ENCODE measurements around the gene AVPR2. TPM values are rescaled to one million over a fixed set of nuclear protein-coding genes. Genes with fewer than 3 reads are reported as not detected.

AVPR2 gene
- total and polyA plus RNA-seq, 10 of the 15 experiments (the other 5 are each of a cell fraction or from before 2014, with no cell fraction given), result 0.12 to 0.37 TPM; not detected in 8

DNA sequence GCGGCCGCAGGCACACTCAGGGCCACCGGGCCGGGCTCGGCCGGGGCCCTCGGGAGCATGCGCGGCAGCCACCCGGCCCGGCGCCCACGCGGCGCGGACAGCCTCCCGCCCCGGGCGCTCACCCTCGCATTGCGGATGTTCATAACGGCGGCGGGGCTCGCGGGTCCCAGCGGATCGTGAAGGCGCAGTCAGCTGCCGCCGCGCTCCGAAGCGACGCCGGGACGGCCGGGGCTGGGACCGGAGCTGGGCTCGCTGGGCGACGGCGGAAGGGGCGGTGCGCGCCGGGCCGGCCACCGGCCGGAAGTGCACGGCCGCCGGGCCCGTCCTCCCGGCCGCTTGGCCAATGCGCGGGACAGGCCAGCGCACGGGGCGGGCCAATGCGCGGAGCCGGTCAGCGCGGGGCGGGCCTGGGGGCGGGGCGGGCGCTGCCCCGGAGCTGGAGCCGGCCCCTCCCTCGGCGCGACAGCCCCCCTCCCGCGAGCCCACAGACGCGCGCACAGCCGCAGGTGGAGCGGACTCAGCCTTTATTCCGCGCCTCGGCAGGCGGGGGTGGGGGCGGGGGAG lies 30.4 kb downstream of the AVPR2 start, which contains the start of gene NAA10 (continued):
- TF ChIP-seq NRF1 (conservative IDR thresholded peaks at IDR 0.05; ENCODE audit: low read depth, low read length) (0 out of 2 replicates have a peak, but pooled peaks have one; percentile 18), SP1 (IDR thresholded peaks at IDR 0.05; ENCODE audit: low read depth, low read length) (peak; percentile 37), BACH1 (IDR thresholded peaks at IDR 0.05; ENCODE audit: borderline replicate concordance) (peak; percentile 66), BHLHE40 (IDR thresholded peaks at IDR 0.05; ENCODE audit: borderline replicate concordance in 1 of 2, low read depth in 2 of 2, low read length in 1 of 2) (peak in 1 of 2 experiments; percentile 29; a peak in 1 of 4 replicates), NKRF (conservative IDR thresholded peaks at IDR 0.05) (peak; percentile 84; the same call in 1 of the 2 replicates), GABPA (IDR thresholded peaks at IDR 0.05; ENCODE audit: low read depth) (0 out of 2 replicates have a peak, but pooled peaks have one; percentile 27), LARP7 (IDR thresholded peaks at IDR 0.05) (peak; percentile 46), HCFC1 (IDR thresholded peaks at IDR 0.05; ENCODE audit: low read length) (no peak), PAX8 (IDR thresholded peaks at IDR 0.05) (no peak), KDM1A (IDR thresholded peaks at IDR 0.05; ENCODE audit: borderline replicate concordance) (no peak), SREBF2 (IDR thresholded peaks at IDR 0.05; ENCODE audit: low read length) (no peak), POLR2A (IDR thresholded peaks at IDR 0.05; ENCODE audit: low read depth, low read length) (peak; percentile 60; the same call in 1 of the 2 replicates), MTA3 (IDR thresholded peaks at IDR 0.05; ENCODE audit: borderline replicate concordance, low read length) (no peak), POU2F2 (IDR thresholded peaks at IDR 0.05; ENCODE audit: borderline replicate concordance, low read depth, low read length) (no peak), DPF2 (IDR thresholded peaks at IDR 0.05) (0 out of 2 replicates have a peak, but pooled peaks have one; percentile 14), CBX5 (IDR thresholded peaks at IDR 0.05; ENCODE audit: low read depth) (no peak), HSF1 (IDR thresholded peaks at IDR 0.05; ENCODE audit: low read depth, low read length) (no peak)
